DOHH2 (cell line): ENCODE measurements around the gene FRMD8.
A peak's percentile ranks its signal among the peaks of the same experiment; 100 is the strongest.

Source experiments
- H3F3A ChIP-seq: fragments of 200-600 bp; sonication (generic), shearing (Covaris generic); 2 replicates; pipeline ENCODE4 v1.6.0; 2016; ENCODE audit warnings: antibody characterized with exemption, mild to moderate bottlenecking; ENCODE audit not compliant: control insufficient read depth, insufficient read depth
- H3K27ac ChIP-seq: fragments of 200-600 bp; sonication (generic); 2 replicates; pipeline ENCODE4 v1.5.1; 2014; ENCODE audit warnings: low read depth, mild to moderate bottlenecking, low read length, moderate library complexity
- H3K27me3 ChIP-seq: fragments of 200-600 bp; sonication (generic); 2 replicates; pipeline ENCODE4 v1.6.1; 2014; ENCODE audit warnings: mild to moderate bottlenecking, low read length, mixed read lengths; ENCODE audit not compliant: control insufficient read depth
- H3K36me3 ChIP-seq: fragments of 200-600 bp; sonication (generic); 2 replicates; pipeline ENCODE4 v1.6.1; 2014; ENCODE audit warnings: mild to moderate bottlenecking, low read length, moderate library complexity, mixed read lengths; ENCODE audit not compliant: control insufficient read depth
- H3K4me1 ChIP-seq: fragments of 200-600 bp; sonication (generic); 2 replicates; pipeline ENCODE4 v1.6.1; 2014; ENCODE audit warnings: mild to moderate bottlenecking, low read length, mixed read lengths; ENCODE audit not compliant: control insufficient read depth
- H3K4me2 ChIP-seq: fragments of 200-600 bp; sonication (generic); 2 replicates; pipeline ENCODE4 v1.6.0; 2014; ENCODE audit warnings: mild to moderate bottlenecking, low read length, moderate library complexity
- H3K4me3 ChIP-seq: fragments of 200-600 bp; sonication (generic); 2 replicates; pipeline ENCODE4 v1.5.1; 2014; ENCODE audit warnings: mild to moderate bottlenecking, low read length, mixed read lengths
- H3K79me2 ChIP-seq: fragments of 200-600 bp; sonication (generic); 2 replicates; pipeline ENCODE4 v1.6.1; 2014; ENCODE audit warnings: mild to moderate bottlenecking, low read length, mixed read lengths; ENCODE audit not compliant: control insufficient read depth
- H3K9me2 ChIP-seq: fragments of 200-600 bp; sonication (generic); replicated peaks from 2 replicates; pipeline ENCODE4 v1.6.1; 2014; ENCODE audit warnings: mild to moderate bottlenecking, low read length, mixed read lengths; ENCODE audit not compliant: control insufficient read depth
- H3K9me3 ChIP-seq: fragments of 200-600 bp; sonication (generic); 2 replicates; pipeline ENCODE4 v1.6.1; 2014; ENCODE audit warnings: antibody characterized with exemption, low read length, mixed read lengths; ENCODE audit not compliant: control insufficient read depth, insufficient read depth
- H4K20me1 ChIP-seq: fragments of 200-600 bp; sonication (generic); 2 replicates; pipeline ENCODE4 v1.6.0; 2014; ENCODE audit warnings: low read depth, mild to moderate bottlenecking, antibody characterized with exemption, low read length, moderate library complexity; ENCODE audit not compliant: control insufficient read depth, insufficient read depth
- EZH2phosphoT487 ChIP-seq: fragments of 200-600 bp; sonication (generic); IDR thresholded peaks from 2 replicates; pipeline ENCODE4 v1.6.1; 2017; ENCODE audit warnings: borderline replicate concordance, mild to moderate bottlenecking, antibody characterized with exemption, low read length, moderate library complexity, mixed read lengths
- TF ChIP-seq, protein P1 (sequence below): fragments of 200-600 bp; sonication (generic); IDR thresholded peaks from one replicate; pipeline ENCODE4 v1.5.1; 2014; ENCODE audit warnings: antibody characterized with exemption, mild to moderate bottlenecking, low read depth, low read length; ENCODE audit not compliant: poor library complexity, severe bottlenecking

The FRMD8 gene

DNA sequence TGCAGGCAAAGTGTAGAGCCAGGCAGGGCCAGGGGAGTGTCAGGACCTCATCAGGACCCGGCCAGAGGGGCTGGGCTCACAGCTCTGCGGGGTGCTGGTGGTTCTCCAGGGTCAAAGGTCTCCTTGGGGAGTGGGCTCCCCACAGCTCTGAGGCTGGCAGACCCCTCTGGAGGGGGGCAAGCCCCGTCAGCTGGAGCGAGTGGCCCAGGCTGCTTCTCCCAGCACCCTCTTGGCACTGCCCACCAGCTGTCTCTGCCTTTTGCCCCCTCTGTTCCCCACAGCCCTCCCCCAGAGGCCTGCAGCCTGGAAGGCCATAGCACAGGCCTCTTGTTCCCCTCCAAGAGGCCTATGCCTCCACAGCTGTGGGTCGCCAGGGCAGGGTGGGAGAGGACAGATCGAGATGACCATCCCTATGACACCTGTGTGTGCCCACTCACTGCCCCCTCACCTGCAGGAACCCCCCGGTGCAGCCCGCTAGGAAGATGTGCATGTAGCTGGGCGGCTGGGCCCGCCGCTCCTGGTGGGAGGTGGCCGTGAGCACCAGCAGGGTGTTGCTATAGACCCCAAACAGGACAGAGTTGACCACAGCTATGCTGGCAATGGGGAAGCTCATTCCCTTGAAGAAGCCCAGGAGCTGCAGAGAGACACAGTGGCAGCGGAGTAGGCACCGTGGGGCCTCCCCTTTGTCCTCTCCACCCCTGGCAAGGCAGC, 7.4 kb upstream of the FRMD8 start:
- Histone ChIP-seq H3K4me2 (no peak overlapping the region), H3K79me2 (no peaks in the 10 kb centered on the region)

DNA sequence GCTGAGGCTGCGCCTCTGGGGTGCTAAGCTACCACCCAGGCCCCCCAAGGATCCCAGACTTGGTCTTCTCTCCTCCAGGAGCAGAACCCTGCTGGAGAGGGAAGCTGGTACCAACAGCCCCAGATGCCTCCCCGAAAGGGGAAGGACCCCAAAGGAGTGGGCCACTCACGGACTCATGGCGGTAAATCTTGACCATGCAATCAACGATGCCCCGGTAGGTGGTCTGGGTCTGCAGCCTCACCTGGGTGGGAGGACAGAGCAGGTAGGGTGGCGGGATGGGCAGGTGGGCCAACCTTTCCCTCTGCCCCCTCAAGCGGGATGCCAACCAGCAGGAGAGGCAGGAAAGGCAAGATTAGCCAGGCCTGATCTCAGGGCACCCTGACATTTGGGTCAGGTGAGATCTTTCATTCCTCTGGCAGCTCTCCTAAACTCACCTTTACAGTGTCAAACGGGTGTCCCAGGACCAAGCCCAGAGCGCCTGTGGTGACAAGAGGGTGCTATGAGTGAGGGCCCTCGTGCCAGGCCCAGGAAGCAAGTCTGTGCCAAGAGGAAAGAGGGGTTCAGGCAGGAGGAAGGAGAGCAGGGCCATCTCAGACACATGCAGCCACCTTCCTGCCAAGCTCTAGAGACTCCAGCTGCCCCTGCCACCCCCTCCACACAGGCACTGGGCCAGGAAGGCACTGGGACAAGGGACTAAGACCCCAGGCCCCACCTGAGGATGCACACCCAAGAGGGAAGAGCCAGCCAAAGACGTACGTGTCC, 6.6 kb upstream of the FRMD8 start:
- no peak for TF ChIP-seq EZH2phosphoT487
- TF ChIP-seq, protein P1, sequence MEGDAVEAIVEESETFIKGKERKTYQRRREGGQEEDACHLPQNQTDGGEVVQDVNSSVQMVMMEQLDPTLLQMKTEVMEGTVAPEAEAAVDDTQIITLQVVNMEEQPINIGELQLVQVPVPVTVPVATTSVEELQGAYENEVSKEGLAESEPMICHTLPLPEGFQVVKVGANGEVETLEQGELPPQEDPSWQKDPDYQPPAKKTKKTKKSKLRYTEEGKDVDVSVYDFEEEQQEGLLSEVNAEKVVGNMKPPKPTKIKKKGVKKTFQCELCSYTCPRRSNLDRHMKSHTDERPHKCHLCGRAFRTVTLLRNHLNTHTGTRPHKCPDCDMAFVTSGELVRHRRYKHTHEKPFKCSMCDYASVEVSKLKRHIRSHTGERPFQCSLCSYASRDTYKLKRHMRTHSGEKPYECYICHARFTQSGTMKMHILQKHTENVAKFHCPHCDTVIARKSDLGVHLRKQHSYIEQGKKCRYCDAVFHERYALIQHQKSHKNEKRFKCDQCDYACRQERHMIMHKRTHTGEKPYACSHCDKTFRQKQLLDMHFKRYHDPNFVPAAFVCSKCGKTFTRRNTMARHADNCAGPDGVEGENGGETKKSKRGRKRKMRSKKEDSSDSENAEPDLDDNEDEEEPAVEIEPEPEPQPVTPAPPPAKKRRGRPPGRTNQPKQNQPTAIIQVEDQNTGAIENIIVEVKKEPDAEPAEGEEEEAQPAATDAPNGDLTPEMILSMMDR, result no peak
- Histone ChIP-seq H3K4me3 (no peak overlapping the region), H3K79me2 (no peaks in the 10 kb centered on the region), H3K4me2 (no peak overlapping the region), H3K4me1 (peaks cover 56% of the 10 kb centered on the region), H4K20me1 (no peaks in the 10 kb centered on the region), H3K27ac (no peak overlapping the region), H3K27me3 (no peaks in the 10 kb centered on the region), H3F3A (peaks cover 4% of the 10 kb centered on the region; the same call in 1 of the 2 replicates), H3K9me2 (no peaks in the 10 kb centered on the region), H3K36me3 (no peaks in the 10 kb centered on the region), H3K9me3 (no peaks in the 10 kb centered on the region)

More for the DNA sequence above, 7.4 kb upstream of the FRMD8 start:
- Histone ChIP-seq H3K9me3 (no peaks in the 10 kb centered on the region), H3K27ac (no peak overlapping the region), H3F3A (no peaks in the 10 kb centered on the region), H4K20me1 (no peaks in the 10 kb centered on the region), H3K9me2 (no peaks in the 10 kb centered on the region), H3K4me1 (peaks cover 48% of the 10 kb centered on the region), H3K4me3 (no peak overlapping the region), H3K36me3 (no peaks in the 10 kb centered on the region), H3K27me3 (no peaks in the 10 kb centered on the region)
- TF ChIP-seq, protein P1, result no peak
- no peak for TF ChIP-seq EZH2phosphoT487

DNA sequence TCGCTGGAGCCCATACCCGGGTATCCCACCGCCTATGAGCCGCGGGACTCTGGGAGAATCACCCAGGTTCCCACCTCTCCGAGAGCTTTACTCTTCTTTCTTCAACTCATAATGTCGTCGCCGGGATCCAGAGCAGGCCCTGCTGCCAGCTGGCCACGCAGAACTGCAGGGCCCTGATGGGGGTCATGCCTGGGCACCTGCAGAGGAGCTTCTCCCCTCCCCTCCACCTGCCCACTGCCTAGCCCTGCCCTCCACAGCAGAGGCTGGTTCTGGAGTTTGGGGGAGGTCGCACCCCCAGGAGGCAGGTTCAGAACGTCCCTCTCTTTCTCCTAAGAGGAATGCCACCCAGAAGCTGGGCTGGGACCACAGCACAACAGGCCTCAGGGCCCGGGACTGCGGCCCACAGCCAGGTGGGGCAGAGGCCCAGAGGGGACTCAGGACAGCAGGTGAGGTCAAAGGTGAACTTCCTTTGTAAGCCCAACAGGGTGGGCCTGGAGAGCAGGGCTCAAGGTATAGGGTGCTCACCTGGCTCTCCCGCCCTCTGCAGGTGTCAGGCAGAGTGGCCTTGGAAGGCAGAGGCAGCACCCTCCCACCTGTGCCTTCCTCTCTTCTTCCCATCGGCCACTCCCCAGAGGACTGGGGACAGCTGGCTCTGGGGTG, 5.8 kb upstream of the FRMD8 start:
- H3K9me2 ChIP-seq, result no peaks in the 10 kb centered on the region
- no peaks in the 10 kb centered on the region for H3K79me2 ChIP-seq
- peaks cover 63% of the 10 kb centered on the region for H3K4me1 ChIP-seq
- H3K4me2 ChIP-seq, result peak overlapping the region; percentile 97; the same call in 1 of the 2 replicates
- no peak overlapping the region for H3K27ac ChIP-seq
- no peaks in the 10 kb centered on the region for H4K20me1 ChIP-seq
- H3K9me3 ChIP-seq, result no peaks in the 10 kb centered on the region
- TF ChIP-seq, protein P1, result no peak
- no peak for TF ChIP-seq EZH2phosphoT487
- H3K4me3 ChIP-seq, result no peak overlapping the region
- H3K27me3 ChIP-seq, result no peaks in the 10 kb centered on the region
- no peaks in the 10 kb centered on the region for H3K36me3 ChIP-seq
- peaks cover 7% of the 10 kb centered on the region for H3F3A ChIP-seq
